NCI-H82 treated with DMSO at 0.1 percent for 48 hours (cell line): Measurements from ENCODE around the gene TMEM41B.
"Not testable (repeated sequence)": the region's sequence is repeated elsewhere in the genome, so short reads cannot be mapped to it uniquely, and the experiment has no call there.

Experiments
- DNase-seq: peaks from one replicate; lab custom pipeline; 2025; ENCODE audit not compliant: unreplicated experiment; lab: John Stamatoyannopoulos, UW

Gene TMEM41B, protein sequence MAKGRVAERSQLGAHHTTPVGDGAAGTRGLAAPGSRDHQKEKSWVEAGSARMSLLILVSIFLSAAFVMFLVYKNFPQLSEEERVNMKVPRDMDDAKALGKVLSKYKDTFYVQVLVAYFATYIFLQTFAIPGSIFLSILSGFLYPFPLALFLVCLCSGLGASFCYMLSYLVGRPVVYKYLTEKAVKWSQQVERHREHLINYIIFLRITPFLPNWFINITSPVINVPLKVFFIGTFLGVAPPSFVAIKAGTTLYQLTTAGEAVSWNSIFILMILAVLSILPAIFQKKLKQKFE

GRCh38 chr11:9314291-9315077 is at the start of gene TMEM41B:
TSS of gene TMEM41B (minus strand) at chr11:9314593. CDS start at chr11:9314441, 152 bp downstream.
- peak; percentile 88 for DNase-seq

- DNase-seq = peak; percentile 55
These were observed 48.0 kb upstream of the TMEM41B start for GRCh38 chr11:9362393-9362863.

DNA sequence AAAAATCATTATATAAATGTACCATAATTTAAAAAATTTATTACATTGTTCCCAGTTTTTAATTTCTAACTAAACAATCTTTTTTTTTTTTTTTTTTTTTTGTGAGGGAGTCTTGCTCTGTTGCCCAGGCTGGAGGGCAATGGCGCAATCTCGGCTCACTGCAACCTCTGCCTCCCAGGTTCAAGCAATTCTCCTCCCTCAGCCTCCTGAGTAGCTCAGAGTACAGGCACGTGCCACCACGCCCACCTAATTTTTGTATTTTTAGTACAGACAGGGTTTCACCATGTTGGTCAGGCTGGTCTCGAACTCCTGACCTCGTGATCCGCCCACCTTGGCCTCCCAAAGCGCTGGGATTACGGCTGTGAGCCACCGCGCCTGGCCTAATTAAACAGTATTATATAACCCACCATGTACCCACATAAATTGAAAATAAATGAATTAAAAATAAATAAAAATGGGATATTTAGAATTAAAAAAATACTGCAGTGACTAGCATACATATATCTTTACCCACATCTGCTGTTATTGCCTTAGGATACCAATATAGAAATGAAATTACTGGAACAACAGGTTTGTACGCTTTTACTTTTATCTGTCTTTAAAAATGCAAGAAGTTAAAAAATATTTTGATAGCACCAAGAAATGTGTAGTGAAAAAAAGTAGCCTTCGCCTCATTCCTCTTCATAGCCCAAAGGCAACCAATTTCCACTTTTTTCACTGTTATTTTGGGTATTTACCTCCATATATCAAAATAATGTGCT is 46.6 kb upstream of the TMEM41B start:
- not testable (repeated sequence) for DNase-seq

DNA sequence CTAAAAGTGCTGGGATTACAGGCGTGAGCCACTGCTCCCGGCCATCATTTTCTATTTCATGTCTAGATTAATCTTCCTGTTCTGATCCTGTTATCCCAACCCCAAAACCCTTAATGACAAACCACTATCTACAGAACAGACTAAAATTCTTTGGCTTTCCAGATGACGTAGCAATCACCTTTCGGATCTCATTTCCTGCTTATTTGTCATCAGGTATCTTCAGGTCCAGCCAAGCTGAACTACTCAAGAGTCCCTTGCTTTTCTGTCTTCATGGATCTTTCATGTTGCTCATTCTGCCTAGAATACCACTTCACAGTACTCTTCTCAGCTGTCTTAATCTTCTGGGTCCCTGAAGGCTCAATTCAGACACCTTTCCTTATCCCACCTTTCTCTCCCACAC is 42.6 kb upstream of the TMEM41B start:
- no peak for DNase-seq

- DNase-seq = no peak
These were observed 37.0 kb upstream of the TMEM41B start for GRCh38 chr11:9351321-9351881.

DNA sequence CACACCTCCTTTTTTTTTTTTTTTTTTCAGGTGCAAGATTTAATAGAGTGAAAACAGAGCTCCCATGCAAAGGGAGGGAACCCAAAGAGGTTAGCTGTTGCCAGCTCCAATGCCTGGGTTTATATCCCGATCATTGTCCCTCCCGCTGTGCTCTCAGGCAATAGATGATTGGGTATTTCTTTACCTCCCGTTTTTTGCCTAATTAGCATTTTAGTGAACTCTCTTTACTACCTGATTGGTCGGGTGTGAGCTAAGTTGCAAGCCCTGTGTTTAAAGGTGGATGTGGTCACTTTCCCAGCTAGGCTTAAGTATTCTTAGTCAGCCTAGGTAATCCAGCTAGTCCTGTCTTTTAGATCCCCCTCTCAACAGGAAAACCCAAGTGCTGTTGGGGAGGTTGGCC is 33.4 kb upstream of the TMEM41B start:
- not testable (repeated sequence) for DNase-seq

DNA sequence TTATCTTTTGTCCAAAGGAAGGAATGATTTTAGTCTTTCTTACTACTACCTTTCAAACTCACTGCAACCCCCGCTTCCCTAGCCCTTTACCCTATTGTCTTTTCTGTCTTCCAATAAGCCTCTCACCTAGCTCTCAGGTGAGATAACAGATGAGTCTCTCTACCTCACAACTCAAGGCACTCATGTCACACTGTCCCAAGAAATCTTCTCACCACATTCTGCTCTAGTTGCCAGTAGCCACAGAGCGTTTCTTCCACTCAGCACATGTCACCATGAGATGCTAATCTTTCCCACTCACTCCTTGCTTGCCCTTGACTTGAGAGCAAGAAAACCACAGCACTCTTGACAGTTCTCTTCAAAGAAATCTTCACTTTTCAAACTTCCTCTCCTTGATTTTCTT is 32.7 kb upstream of the TMEM41B start:
- DNase-seq = no peak

DNA sequence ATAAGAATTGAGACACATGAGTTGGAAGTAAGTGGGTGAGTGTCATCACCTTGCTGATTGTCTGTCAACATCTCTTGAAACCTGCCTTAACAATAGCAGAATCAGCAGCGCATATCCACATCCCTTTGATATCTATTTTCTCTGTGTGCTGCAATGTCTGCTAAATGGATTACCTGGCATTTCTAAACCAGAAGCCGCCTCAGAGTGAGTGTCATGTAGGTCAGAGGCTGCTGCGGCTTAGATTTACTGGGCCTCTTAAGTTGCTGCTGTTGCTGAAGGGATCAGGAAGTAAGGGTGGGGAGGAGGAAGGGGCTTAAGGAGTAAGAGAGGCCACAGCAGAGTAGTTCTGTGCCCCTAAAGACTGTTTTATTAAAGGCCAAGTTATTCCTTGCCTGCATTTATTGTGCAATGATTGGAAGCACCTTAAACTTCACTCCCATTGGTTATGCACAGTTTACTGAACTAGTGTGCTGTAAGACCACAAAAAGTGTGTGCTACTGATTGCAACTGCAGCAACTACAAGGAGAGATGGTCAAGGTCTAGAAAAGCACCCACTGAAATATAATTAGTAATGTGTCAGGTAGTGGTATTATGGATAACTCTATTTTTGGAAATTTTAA is 29.8 kb upstream of the TMEM41B start:
- peak; percentile 72 for DNase-seq

DNA sequence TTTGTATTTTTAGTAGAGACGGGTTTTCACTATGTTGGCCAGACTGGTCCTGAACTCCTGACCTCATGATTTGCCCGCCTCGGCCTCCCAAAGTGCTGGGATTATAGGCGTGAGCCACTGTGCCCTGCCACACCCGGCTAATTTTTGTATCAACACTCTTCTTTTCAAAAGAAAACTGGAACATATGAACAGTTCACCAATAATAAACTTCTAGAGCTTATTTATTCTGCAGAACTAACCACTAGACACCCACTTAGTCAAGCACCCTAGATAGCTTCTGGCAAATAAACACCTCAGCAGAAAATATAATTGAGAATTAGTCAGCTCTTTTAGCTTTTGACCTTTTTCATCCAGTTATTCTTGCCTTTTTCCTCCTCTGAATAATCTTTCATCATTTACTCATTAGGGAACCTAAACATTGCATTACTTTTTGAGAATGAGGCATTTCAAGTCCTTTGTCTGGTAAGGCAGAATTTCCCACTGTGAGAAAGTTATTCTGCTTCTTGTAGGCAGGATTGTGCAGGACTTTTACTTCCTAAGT is 27.3 kb upstream of the TMEM41B start:
- DNase-seq = no peak

DNA sequence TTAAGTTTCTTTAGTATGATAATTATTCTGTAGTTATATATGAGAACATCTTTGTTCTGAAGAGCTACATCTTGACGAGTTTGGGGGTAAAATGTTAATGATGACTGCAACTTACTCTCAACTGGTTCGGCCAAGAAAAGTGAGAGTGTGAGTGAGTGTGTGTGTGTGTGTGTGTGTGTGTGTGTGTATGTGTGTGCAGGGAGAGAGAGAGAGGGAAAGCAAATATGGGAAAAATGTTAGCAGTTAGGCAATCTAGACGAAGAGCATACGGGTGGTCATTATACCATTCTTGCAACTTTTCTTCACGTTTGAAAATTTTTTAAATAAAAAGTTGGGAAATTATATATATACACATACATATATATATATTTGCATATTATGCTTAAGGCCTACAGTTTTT is 18.3 kb upstream of the TMEM41B start:
- no peak for DNase-seq

- DNase-seq = no peak
These were observed 16.3 kb upstream of the TMEM41B start for GRCh38 chr11:9330387-9331384.

- no peak for DNase-seq
These were observed 5.7 kb upstream of the TMEM41B start for GRCh38 chr11:9320047-9320446.

GRCh38 chr11:9319377-9320001 is 5.1 kb upstream of the TMEM41B start:
- DNase-seq = not testable (repeated sequence)

GRCh38 chr11:9318442-9319376 is 4.3 kb upstream of the TMEM41B start:
- not testable (repeated sequence) for DNase-seq

DNA sequence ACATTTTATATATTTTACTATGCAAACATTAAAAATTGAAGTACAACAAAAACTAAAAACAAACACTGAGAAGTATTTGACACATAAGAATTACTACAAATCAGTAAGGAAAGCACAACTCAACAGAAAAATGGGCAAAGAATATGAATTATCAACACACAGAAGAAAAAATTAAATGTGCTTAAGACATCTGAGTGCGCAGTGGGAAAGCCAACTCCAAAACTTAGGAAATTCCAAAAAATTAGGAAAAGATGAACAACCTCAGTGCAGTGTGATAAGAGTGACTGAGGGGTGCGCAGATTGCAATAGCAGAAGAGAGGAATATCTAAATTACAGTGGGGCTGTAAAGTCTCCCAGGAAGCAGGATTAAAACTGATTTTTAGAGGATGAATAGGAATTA is 1.9 kb upstream of the TMEM41B start:
- DNase-seq = no peak

- no peak for DNase-seq
These were observed 790 bp upstream of the TMEM41B start for GRCh38 chr11:9315078-9315688.

DNA sequence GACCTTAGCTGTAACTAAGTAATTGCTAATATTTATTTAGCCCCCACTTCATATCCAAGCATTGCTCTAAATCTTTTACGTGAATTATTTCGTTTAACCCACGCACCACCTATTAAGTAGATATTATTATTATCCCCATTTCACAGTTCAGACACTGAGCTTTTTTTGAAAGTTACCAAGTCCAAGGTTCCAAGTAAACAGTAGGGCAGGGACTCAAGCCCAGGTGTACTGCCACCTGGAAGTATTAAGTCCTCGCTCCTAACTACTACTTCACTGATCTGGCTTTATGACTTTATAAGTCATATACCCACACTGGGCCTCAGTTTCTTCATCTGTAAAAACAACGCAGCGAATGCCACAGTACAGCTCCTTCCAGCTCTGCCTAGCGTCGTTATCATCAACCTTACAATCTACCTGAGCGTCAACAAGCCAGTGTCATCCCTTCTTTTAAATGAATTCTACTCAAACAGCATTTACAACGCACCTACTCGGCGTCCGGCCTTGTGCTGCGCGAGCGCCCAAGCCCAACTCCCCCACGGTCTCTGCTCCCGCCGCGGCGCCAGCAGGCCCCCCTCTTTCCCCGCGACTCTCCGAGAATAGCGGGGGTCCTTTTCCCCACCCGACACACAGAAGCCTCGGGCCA is 624 bp downstream of the TMEM41B start:
- no peak for DNase-seq
